ENCODE results near the gene TPRG1L.

The TPRG1L gene

GRCh38 chr1:3645247-3645646 lies 20.4 kb downstream of the TPRG1L start:
- no peak for ATAC-seq (ENCODE audit: insufficient read depth, low read depth)
- TF ChIP-seq CTCF (IDR thresholded peaks at IDR 0.05; ENCODE audit: borderline replicate concordance, extremely low read depth, low read length, poor library complexity, severe bottlenecking) = no peak
- TF ChIP-seq EZH2 (IDR thresholded peaks at IDR 0.05; ENCODE audit: borderline replicate concordance, low read depth, low read length, severe bottlenecking) = no peak
- no peaks in the 10 kb centered on the region for H3K9me3 ChIP-seq (ENCODE audit: insufficient read depth, low read length, severe bottlenecking)
- peaks cover 67% of the 10 kb centered on the region for H3K36me3 ChIP-seq (ENCODE audit: insufficient read depth, low read length)
- no peak overlapping the region for H3K9ac ChIP-seq (ENCODE audit: low read depth, low read length)
- H3K79me2 ChIP-seq (ENCODE audit: insufficient read depth, low read length) = peaks cover 65% of the 10 kb centered on the region
- H3K4me2 ChIP-seq (ENCODE audit: insufficient read depth, low read length) = no peak overlapping the region
- H2AFZ ChIP-seq (ENCODE audit: low read depth, low read length) = no peak overlapping the region
- no peak for DNase-seq
- peaks cover 16% of the 10 kb centered on the region; the same call in 1 of the 2 replicates for H4K20me1 ChIP-seq (ENCODE audit: insufficient read depth, low read length)
- no peak overlapping the region for H3K27ac ChIP-seq (ENCODE audit: low read length)
- no peak overlapping the region for H3K4me3 ChIP-seq (ENCODE audit: low read depth in 1 of 2, low read length in 2 of 2)
- peaks cover 20% of the 10 kb centered on the region for H3K4me1 ChIP-seq (ENCODE audit: insufficient read depth, low read length)
- H3K27me3 ChIP-seq (ENCODE audit: insufficient read depth, low read length, poor library complexity) = no peaks in the 10 kb centered on the region

DNA sequence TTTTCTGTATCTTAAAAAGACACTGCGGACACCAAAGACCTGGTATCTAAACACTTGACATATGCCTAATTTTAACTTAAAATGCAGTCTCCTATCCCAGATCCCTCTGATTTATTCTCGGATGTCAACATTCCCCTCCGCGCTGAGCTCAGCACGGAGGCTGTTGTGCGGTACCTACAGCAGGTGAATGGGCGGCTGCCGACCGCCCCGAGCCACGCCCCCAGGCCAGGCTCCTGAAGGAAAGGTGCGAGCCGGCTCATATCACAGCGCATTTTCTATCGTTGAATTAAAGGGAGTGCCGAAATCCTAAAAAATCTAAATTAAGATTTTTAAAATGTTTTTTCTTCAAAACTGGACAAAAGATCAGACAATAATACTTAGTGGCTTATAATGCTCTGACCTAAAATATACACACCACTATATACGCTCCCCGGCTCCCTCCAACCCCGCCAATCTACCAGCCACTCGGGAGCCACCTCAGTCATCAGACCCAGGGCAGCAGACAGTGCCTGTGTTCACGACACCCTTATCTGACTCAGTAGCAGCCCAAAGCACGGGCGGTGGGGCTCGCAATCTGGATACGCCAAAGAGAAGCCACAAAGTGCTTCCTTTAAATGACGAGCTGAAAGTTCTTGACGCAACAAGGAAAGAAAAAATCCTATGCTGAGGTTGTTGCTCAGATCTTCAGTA lies 21.0 kb downstream of the TPRG1L start:
- no peak overlapping the region for H3K27ac ChIP-seq (ENCODE audit: low read length)
- no peak overlapping the region for H3K4me2 ChIP-seq (ENCODE audit: insufficient read depth, low read length)
- H2AFZ ChIP-seq (ENCODE audit: low read depth, low read length) = no peak overlapping the region
- no peak for DNase-seq
- peaks cover 26% of the 10 kb centered on the region for H3K4me1 ChIP-seq (ENCODE audit: insufficient read depth, low read length)
- no peak for ATAC-seq (ENCODE audit: insufficient read depth, low read depth)
- H4K20me1 ChIP-seq (ENCODE audit: insufficient read depth, low read length) = peaks cover 16% of the 10 kb centered on the region; the same call in 1 of the 2 replicates
- H3K9me3 ChIP-seq (ENCODE audit: insufficient read depth, low read length, severe bottlenecking) = no peaks in the 10 kb centered on the region
- H3K4me3 ChIP-seq (ENCODE audit: low read depth in 1 of 2, low read length in 2 of 2) = no peak overlapping the region
- TF ChIP-seq CTCF (IDR thresholded peaks at IDR 0.05; ENCODE audit: borderline replicate concordance, extremely low read depth, low read length, poor library complexity, severe bottlenecking) (no peak), EZH2 (IDR thresholded peaks at IDR 0.05; ENCODE audit: borderline replicate concordance, low read depth, low read length, severe bottlenecking) (no peak)
- H3K27me3 ChIP-seq (ENCODE audit: insufficient read depth, low read length, poor library complexity) = no peaks in the 10 kb centered on the region
- H3K9ac ChIP-seq (ENCODE audit: low read depth, low read length) = no peak overlapping the region
- H3K36me3 ChIP-seq (ENCODE audit: insufficient read depth, low read length) = peaks cover 67% of the 10 kb centered on the region
- peaks cover 65% of the 10 kb centered on the region for H3K79me2 ChIP-seq (ENCODE audit: insufficient read depth, low read length)

- Histone ChIP-seq H2AFZ (ENCODE audit: low read depth, low read length) (no peak overlapping the region), H3K27me3 (ENCODE audit: insufficient read depth, low read length, poor library complexity) (no peaks in the 10 kb centered on the region), H3K79me2 (ENCODE audit: insufficient read depth, low read length) (peaks cover 67% of the 10 kb centered on the region), H3K4me3 (ENCODE audit: low read depth in 1 of 2, low read length in 2 of 2) (no peak overlapping the region), H3K27ac (ENCODE audit: low read length) (no peak overlapping the region), H3K9me3 (ENCODE audit: insufficient read depth, low read length, severe bottlenecking) (no peaks in the 10 kb centered on the region), H3K4me2 (ENCODE audit: insufficient read depth, low read length) (no peak overlapping the region), H4K20me1 (ENCODE audit: insufficient read depth, low read length) (peaks cover 11% of the 10 kb centered on the region; the same call in 1 of the 2 replicates), H3K4me1 (ENCODE audit: insufficient read depth, low read length) (peaks cover 34% of the 10 kb centered on the region), H3K9ac (ENCODE audit: low read depth, low read length) (no peak overlapping the region), H3K36me3 (ENCODE audit: insufficient read depth, low read length) (peaks cover 59% of the 10 kb centered on the region)
- DNase-seq (no peak), ATAC-seq (ENCODE audit: insufficient read depth, low read depth) (no peak)
- TF ChIP-seq EZH2 (IDR thresholded peaks at IDR 0.05; ENCODE audit: borderline replicate concordance, low read depth, low read length, severe bottlenecking) (no peak), CTCF (IDR thresholded peaks at IDR 0.05; ENCODE audit: borderline replicate concordance, extremely low read depth, low read length, poor library complexity, severe bottlenecking) (no peak)
These were observed 21.8 kb downstream of the TPRG1L start for GRCh38 chr1:3646596-3646995.

Data from DND-41 (cell line).